GM12873 (cell line): Measurements from ENCODE around the gene ARL14EPL.

Experiments used
- TF ChIP-seq, protein P1 (sequence below): IDR thresholded peaks from 2 replicates; pipeline ENCODE4 v1.5.1; 2012; ENCODE audit warnings: low read depth, mild to moderate bottlenecking, moderate library complexity, low read length, control low read depth; ENCODE audit not compliant: insufficient read depth; ENCODE audit errors: missing control alignments

Gene ARL14EPL

GRCh38 chr5:116032094-116032517 is at the start of gene ARL14EPL:
Gene ARL14EPL, plus strand, starts transcription at chr5:116032472. Its CDS starts 18,994 bp downstream, at chr5:116051466.
- TF ChIP-seq, protein P1, sequence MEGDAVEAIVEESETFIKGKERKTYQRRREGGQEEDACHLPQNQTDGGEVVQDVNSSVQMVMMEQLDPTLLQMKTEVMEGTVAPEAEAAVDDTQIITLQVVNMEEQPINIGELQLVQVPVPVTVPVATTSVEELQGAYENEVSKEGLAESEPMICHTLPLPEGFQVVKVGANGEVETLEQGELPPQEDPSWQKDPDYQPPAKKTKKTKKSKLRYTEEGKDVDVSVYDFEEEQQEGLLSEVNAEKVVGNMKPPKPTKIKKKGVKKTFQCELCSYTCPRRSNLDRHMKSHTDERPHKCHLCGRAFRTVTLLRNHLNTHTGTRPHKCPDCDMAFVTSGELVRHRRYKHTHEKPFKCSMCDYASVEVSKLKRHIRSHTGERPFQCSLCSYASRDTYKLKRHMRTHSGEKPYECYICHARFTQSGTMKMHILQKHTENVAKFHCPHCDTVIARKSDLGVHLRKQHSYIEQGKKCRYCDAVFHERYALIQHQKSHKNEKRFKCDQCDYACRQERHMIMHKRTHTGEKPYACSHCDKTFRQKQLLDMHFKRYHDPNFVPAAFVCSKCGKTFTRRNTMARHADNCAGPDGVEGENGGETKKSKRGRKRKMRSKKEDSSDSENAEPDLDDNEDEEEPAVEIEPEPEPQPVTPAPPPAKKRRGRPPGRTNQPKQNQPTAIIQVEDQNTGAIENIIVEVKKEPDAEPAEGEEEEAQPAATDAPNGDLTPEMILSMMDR, result peak; percentile 19

DNA sequence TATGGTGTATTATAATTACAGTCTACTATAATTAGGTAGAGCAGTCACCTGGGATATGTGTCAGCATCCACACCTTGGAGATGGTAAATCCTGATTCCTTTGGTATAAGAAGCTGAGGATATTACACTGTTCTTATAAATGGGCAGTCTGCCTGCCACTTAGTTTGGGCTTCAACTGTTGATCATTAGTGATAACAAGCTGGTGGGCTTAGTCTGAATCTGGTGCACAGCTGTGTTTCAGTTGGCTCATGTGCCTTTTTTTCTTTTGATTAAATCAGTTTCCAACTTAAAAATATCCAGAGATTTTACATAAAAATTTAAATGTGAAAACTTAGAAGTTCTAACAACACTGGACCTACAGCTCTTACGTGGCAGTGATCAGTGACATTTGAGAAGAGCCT is 48.8 kb upstream of the ARL14EPL start:
- TF ChIP-seq, protein P1, result no peak

- TF ChIP-seq, protein P1, result no peak
Measured at GRCh38 chr5:115985802-115986757, 46.2 kb upstream of the ARL14EPL start.

DNA sequence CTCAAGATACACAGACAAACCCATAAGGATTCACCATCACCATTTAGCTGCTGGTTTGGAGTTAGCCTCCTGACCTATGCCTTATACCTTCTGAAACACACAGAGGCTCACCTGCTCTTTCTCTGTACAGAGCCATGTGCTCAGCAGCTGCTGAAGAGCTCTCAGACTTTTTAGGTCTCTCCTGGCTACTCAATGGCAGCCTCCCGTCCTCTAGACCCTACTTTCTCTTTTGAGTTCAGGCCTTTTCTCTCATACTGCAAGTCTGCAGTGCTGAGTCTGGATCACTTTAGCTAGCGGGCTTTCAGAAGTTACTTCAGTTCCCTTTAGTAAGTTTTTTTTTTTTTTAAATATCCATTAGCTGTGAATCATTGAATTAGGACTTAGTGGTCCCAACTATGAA is 44.3 kb upstream of the ARL14EPL start:
- TF ChIP-seq, protein P1, result no peak

- TF ChIP-seq, protein P1, result no peak
Measured at GRCh38 chr5:115992848-115993350, 39.4 kb upstream of the ARL14EPL start.

- TF ChIP-seq, protein P1, result no peak
Measured at GRCh38 chr5:115995351-115995750, 36.9 kb upstream of the ARL14EPL start.

DNA sequence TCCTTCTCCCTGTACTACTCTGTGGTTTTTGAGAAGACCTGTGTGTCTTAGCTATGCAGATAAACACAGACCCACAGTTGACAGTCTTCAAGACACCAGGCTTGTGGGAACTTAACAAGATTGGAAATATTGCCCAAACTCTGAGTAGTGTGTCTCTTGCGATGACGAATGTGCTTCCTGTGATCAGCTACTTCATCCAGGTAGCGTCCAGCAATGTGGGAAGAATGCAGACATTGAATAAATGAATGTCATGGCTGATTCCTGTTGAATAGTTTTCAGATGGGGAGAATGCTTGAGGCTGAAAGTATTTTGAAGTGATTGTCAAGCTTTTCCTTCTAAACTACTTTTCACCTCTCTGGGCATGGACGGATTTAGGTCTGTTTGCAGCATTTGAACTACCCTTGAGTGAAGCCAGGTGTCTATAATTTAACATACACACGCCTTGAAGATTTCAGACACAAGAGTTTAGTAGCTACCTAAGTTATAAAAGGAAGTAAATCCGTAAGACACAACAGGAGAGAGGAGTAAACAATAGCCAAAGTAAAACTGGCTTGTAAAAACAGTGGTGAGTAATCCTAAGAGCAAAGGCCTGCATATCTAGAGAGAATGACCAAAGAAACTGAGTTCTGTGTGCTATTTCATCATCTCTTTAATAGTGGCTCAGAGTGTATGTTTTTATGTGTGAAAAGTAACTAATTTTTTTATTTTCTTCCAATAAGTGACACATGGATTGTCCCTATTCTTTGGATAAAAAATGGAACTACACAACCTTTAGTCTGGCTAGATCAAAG is 30.0 kb upstream of the ARL14EPL start:
- TF ChIP-seq, protein P1, result no peak
